AG04450 (cell line): ENCODE data around the gene MPP3. TPM values are rescaled to one million over a fixed set of nuclear protein-coding genes. Genes with fewer than 3 reads are reported as not detected.

Experiments used
- CTCF ChIA-PET: fragments of 300-600, 350-600 bp; formaldehyde crosslinking; extraction: SDS; loops from one replicate; lab custom pipeline; 2022; ENCODE audit warnings: antibody characterized with exemption, inconsistent platforms; lab: Charles Lee
- POLR2A ChIA-PET: fragments of 350-600 bp; formaldehyde crosslinking; extraction: SDS; loops from one replicate; lab custom pipeline; 2021; ENCODE audit warnings: antibody characterized with exemption, inconsistent platforms; lab: Yijun Ruan, JAX
- DNase-seq: peaks from one replicate; pipeline ENCODE4 v3.0.0-alpha.2; 2011; ENCODE audit warnings: low read depth, low spot score
- H3K27ac ChIP-seq: one replicate; pipeline ENCODE4 v1.5.1; 2012; ENCODE audit warnings: low read depth, low read length, control low read depth
- H3K27me3 ChIP-seq: one replicate; pipeline ENCODE4 v1.6.0; 2012; ENCODE audit warnings: low read length; ENCODE audit not compliant: control insufficient read depth, insufficient read depth
- H3K4me3 ChIP-seq: 2 replicates; pipeline ENCODE4 v1.5.1; 2011; ENCODE audit warnings: mild to moderate bottlenecking, low read depth, low read length, control low read depth
- H3K9me3 ChIP-seq: 2 replicates; pipeline ENCODE4 v1.5.1; 2012; ENCODE audit warnings: low read length; ENCODE audit not compliant: control insufficient read depth, insufficient read depth
- polyA plus RNA-seq: library from polyadenylated mRNA; depleted of rRNA; stranded (reverse); fragments of >200 nt; gene quantifications from 2 replicates; pipeline ENCODE4 v1.2.3, GENCODE V29; 2011
- TF ChIP-seq, protein P1 (sequence below): IDR thresholded peaks from 2 replicates; pipeline ENCODE4 v1.5.1; 2011; ENCODE audit warnings: low read depth, low read length, control low read depth, inconsistent platforms

The MPP3 gene
- polyA plus RNA-seq, 1 experiment: 4.5 TPM

DNA sequence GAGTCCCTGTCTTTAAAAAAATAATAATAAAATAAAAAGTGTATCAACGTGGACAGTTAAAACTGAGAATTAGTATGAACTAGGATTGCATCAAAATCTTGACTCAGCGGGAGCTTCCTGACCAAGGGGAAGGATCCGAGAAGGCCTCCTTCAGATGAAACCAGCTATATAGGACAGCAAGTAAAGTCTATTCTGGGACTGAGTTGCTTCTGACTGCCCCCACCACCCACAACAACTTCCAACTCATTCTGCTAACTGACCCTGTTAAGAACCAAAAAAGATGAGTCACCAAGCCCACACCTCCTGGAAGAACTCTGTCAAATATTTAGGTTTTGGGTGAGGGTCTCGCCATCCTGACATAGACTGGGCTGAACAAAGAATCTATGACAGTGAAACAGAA lies 24.9 kb downstream of the MPP3 start:
- Histone ChIP-seq H3K4me3 (no peak overlapping the region), H3K9me3 (no peaks in the 10 kb centered on the region), H3K27me3 (no peaks in the 10 kb centered on the region), H3K27ac (no peak overlapping the region)
- POLR2A ChIA-PET: no interaction called here
- TF ChIP-seq, protein P1, sequence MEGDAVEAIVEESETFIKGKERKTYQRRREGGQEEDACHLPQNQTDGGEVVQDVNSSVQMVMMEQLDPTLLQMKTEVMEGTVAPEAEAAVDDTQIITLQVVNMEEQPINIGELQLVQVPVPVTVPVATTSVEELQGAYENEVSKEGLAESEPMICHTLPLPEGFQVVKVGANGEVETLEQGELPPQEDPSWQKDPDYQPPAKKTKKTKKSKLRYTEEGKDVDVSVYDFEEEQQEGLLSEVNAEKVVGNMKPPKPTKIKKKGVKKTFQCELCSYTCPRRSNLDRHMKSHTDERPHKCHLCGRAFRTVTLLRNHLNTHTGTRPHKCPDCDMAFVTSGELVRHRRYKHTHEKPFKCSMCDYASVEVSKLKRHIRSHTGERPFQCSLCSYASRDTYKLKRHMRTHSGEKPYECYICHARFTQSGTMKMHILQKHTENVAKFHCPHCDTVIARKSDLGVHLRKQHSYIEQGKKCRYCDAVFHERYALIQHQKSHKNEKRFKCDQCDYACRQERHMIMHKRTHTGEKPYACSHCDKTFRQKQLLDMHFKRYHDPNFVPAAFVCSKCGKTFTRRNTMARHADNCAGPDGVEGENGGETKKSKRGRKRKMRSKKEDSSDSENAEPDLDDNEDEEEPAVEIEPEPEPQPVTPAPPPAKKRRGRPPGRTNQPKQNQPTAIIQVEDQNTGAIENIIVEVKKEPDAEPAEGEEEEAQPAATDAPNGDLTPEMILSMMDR: no peak
- CTCF ChIA-PET: no interaction called here
- no peak for DNase-seq

GRCh38 chr17:43805117-43805516 lies 27.8 kb downstream of the MPP3 start:
- TF ChIP-seq, protein P1: no peak
- POLR2A ChIA-PET: no interaction called here
- CTCF ChIA-PET: interaction anchor here (1.2 kb wide), 1 partner anchor 41 kb away, joined by 3 read pairs; no protein-coding TSS in a partner anchor
- Histone ChIP-seq H3K27ac (no peak overlapping the region), H3K27me3 (no peaks in the 10 kb centered on the region), H3K4me3 (no peak overlapping the region), H3K9me3 (no peaks in the 10 kb centered on the region)
- DNase-seq: no peak

DNA sequence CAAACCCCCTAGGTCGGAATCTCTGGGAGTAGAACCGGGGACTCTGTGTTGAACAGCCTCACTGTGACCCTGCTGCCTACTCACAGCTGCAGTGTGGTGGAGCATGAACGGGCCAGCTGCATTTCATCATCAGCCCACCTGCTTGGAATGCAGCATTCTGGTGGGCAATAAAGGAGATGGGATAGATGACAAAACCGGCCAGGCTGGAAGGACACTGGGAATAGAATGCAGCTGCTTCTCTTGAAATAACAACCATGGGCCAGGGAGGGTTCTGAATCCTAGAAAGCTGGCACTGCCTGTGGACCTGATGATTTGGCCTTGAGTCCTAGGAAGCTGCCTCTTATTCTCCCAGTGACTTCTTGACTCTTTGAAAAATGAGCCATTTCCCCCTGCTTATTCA lies 29.2 kb downstream of the MPP3 start:
- Histone ChIP-seq H3K9me3 (no peaks in the 10 kb centered on the region), H3K27me3 (no peaks in the 10 kb centered on the region), H3K4me3 (no peak overlapping the region), H3K27ac (no peak overlapping the region)
- CTCF ChIA-PET: no interaction called here
- DNase-seq: no peak
- POLR2A ChIA-PET: no interaction called here
- TF ChIP-seq, protein P1: no peak

- H3K27me3 ChIP-seq: no peaks in the 10 kb centered on the region
- no peak for DNase-seq
- TF ChIP-seq, protein P1: no peak
- H3K4me3 ChIP-seq: no peak overlapping the region
- H3K27ac ChIP-seq: no peak overlapping the region
- ChIA-PET POLR2A (no interaction called here), CTCF (no interaction called here)
- peaks cover 5% of the 10 kb centered on the region for H3K9me3 ChIP-seq
Measured at GRCh38 chr17:43801844-43802243, 31.1 kb downstream of the MPP3 start.

DNA sequence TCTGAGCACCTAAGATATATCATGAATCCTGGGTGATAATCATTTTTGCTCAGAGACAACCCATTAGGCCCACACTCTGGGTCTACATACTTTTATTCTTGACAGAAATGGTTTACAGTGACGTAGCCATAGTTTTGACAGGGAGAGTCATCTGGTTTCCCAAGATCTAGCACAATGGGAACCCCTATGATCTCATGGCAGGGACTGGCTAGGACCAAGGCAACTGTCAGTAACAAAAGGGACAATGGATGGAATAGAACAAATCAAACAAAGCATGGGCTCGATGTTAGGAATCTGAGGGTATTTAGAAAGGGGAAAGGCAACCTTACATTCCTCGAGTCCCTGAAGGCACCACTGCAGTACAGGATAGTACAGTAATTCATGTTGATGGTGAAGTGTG lies 32.2 kb downstream of the MPP3 start:
- ChIA-PET CTCF (interaction anchor here (1.5 kb wide), 1 partner anchor 45 kb away, joined by 5 read pairs; no protein-coding TSS in a partner anchor), POLR2A (no interaction called here)
- DNase-seq: no peak
- no peak overlapping the region for H3K27ac ChIP-seq
- no peaks in the 10 kb centered on the region for H3K27me3 ChIP-seq
- no peak overlapping the region for H3K4me3 ChIP-seq
- H3K9me3 ChIP-seq: peaks cover 5% of the 10 kb centered on the region
- TF ChIP-seq, protein P1: no peak
